ENCODE results near the gene NR1H4. TPM values are rescaled to one million over a fixed set of nuclear protein-coding genes. Genes with fewer than 3 reads are reported as not detected.

NR1H4 gene
- total RNA-seq, 1 experiment from 2014 or later, result not detected

GRCh38 chr12:100610666-100611430 lies 137.2 kb downstream of the NR1H4 start:
- Mint-ChIP-seq H3K4me3 (ENCODE audit: unreplicated experiment) (no peak overlapping the region), H3K27ac (ENCODE audit: unreplicated experiment) (no peak overlapping the region), H3K4me1 (ENCODE audit: low read depth, unreplicated experiment) (no peaks in the 10 kb centered on the region), H3K36me3 (ENCODE audit: insufficient read depth, unreplicated experiment) (no peaks in the 10 kb centered on the region), H3K27me3 (ENCODE audit: insufficient read depth, unreplicated experiment) (no peaks in the 10 kb centered on the region), H3K9me3 (ENCODE audit: unreplicated experiment) (no peaks in the 10 kb centered on the region)
- no peak overlapping the region for H3K4me3 ChIP-seq (ENCODE audit: low read depth, low read length)
- DNase-seq, result no peak
- ChIA-PET POLR2A (no interaction called here), CTCF (no interaction called here)
- no peaks in the 10 kb centered on the region for H3K27me3 ChIP-seq (replicated peaks; ENCODE audit: control insufficient read depth, insufficient read depth, low read length)
- H3K9me3 ChIP-seq, result no peaks in the 10 kb centered on the region
- no peaks in the 10 kb centered on the region for H3K4me1 ChIP-seq
- TF ChIP-seq, protein P1, sequence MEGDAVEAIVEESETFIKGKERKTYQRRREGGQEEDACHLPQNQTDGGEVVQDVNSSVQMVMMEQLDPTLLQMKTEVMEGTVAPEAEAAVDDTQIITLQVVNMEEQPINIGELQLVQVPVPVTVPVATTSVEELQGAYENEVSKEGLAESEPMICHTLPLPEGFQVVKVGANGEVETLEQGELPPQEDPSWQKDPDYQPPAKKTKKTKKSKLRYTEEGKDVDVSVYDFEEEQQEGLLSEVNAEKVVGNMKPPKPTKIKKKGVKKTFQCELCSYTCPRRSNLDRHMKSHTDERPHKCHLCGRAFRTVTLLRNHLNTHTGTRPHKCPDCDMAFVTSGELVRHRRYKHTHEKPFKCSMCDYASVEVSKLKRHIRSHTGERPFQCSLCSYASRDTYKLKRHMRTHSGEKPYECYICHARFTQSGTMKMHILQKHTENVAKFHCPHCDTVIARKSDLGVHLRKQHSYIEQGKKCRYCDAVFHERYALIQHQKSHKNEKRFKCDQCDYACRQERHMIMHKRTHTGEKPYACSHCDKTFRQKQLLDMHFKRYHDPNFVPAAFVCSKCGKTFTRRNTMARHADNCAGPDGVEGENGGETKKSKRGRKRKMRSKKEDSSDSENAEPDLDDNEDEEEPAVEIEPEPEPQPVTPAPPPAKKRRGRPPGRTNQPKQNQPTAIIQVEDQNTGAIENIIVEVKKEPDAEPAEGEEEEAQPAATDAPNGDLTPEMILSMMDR (IDR thresholded peaks at IDR 0.05; ENCODE audit: insufficient read depth in 1 of 2, low read depth in 1 of 2, low read length in 1 of 2, severe bottlenecking in 1 of 2, unreplicated experiment in 1 of 2), result no peak
- BruUV-seq (replicated peaks), result no TSS peak
- no peaks in the 10 kb centered on the region; the same call in 1 of the 2 replicates for H3K36me3 ChIP-seq (ENCODE audit: control insufficient read depth, insufficient read depth, low read length)
- intact Hi-C loops (cut with micrococcal nuclease; ENCODE audit: unreplicated experiment), result no loop called here

- intact Hi-C loops (cut with micrococcal nuclease; ENCODE audit: unreplicated experiment), result no loop called here
- H3K9me3 ChIP-seq, result no peaks in the 10 kb centered on the region
Measured at GRCh38 chr12:100612606-100613005, 138.9 kb downstream of the NR1H4 start.

More at GRCh38 chr12:100612606-100613005, 138.9 kb downstream of the NR1H4 start:
- TF ChIP-seq, protein P1 (IDR thresholded peaks at IDR 0.05; ENCODE audit: insufficient read depth in 1 of 2, low read depth in 1 of 2, low read length in 1 of 2, severe bottlenecking in 1 of 2, unreplicated experiment in 1 of 2), result no peak
- no peak overlapping the region for H3K4me3 ChIP-seq (ENCODE audit: low read depth, low read length)
- CTCF ChIA-PET, result no interaction called here
- H3K4me1 Mint-ChIP-seq (ENCODE audit: low read depth, unreplicated experiment), result no peaks in the 10 kb centered on the region
- H3K4me3 Mint-ChIP-seq (ENCODE audit: unreplicated experiment), result no peak overlapping the region
- H3K27me3 ChIP-seq (replicated peaks; ENCODE audit: control insufficient read depth, insufficient read depth, low read length), result no peaks in the 10 kb centered on the region
- H3K36me3 Mint-ChIP-seq (ENCODE audit: insufficient read depth, unreplicated experiment), result no peaks in the 10 kb centered on the region
- H3K9me3 Mint-ChIP-seq (ENCODE audit: unreplicated experiment), result no peaks in the 10 kb centered on the region
- no peak overlapping the region for H3K27ac Mint-ChIP-seq (ENCODE audit: unreplicated experiment)
- no TSS peak for BruUV-seq (replicated peaks)
- POLR2A ChIA-PET, result no interaction called here
- DNase-seq, result no peak
- no peaks in the 10 kb centered on the region; the same call in 1 of the 2 replicates for H3K36me3 ChIP-seq (ENCODE audit: control insufficient read depth, insufficient read depth, low read length)
- no peaks in the 10 kb centered on the region for H3K27me3 Mint-ChIP-seq (ENCODE audit: insufficient read depth, unreplicated experiment)
- no peaks in the 10 kb centered on the region for H3K4me1 ChIP-seq

Other genes with a start within 250 kb of the NR1H4 start
- 3.9 and 4.9 TPM in 2 replicates for gene DEPDC4, start 206.8 kb upstream of the NR1H4 start, total RNA-seq (2022)
- 49.5 and 55.2 TPM in 2 replicates for gene SCYL2, start 206.7 kb upstream of the NR1H4 start, total RNA-seq (2022)
- not detected in 2 replicates for gene SLC17A8, start 116.8 kb upstream of the NR1H4 start, total RNA-seq (2022)
- gene GAS2L3, start 99.8 kb downstream of the NR1H4 start, total RNA-seq (2022), result 25.0 and 27.2 TPM in 2 replicates

Measured in Caco-2 (cell line).